ENCODE measurements around the gene CXCL5.

GRCh38 chr4:74039315-74039763 is 40.9 kb upstream of the CXCL5 start:
- no peak for TF ChIP-seq POLR2AphosphoS5 (IDR thresholded peaks at IDR 0.05)
- no peak for TF ChIP-seq CTCF (IDR thresholded peaks at IDR 0.05 in 8 of 11, conservative IDR thresholded peaks at IDR 0.05 in 3 of 11)

All from spleen (tissue), 7 donors.